Activated CD4-positive, CD25-positive, alpha-beta regulatory T cell (primary cell): ENCODE data around the gene ARHGAP26.
"Not testable (repeated sequence)": the region's sequence is repeated elsewhere in the genome, so short reads cannot be mapped to it uniquely, and the experiment has no call there.

ENCODE experiments used
- DNase-seq, 4 experiments: peaks; one replicate each; lab custom pipeline; 2025; lab: John Stamatoyannopoulos, UW

The ARHGAP26 gene

DNA sequence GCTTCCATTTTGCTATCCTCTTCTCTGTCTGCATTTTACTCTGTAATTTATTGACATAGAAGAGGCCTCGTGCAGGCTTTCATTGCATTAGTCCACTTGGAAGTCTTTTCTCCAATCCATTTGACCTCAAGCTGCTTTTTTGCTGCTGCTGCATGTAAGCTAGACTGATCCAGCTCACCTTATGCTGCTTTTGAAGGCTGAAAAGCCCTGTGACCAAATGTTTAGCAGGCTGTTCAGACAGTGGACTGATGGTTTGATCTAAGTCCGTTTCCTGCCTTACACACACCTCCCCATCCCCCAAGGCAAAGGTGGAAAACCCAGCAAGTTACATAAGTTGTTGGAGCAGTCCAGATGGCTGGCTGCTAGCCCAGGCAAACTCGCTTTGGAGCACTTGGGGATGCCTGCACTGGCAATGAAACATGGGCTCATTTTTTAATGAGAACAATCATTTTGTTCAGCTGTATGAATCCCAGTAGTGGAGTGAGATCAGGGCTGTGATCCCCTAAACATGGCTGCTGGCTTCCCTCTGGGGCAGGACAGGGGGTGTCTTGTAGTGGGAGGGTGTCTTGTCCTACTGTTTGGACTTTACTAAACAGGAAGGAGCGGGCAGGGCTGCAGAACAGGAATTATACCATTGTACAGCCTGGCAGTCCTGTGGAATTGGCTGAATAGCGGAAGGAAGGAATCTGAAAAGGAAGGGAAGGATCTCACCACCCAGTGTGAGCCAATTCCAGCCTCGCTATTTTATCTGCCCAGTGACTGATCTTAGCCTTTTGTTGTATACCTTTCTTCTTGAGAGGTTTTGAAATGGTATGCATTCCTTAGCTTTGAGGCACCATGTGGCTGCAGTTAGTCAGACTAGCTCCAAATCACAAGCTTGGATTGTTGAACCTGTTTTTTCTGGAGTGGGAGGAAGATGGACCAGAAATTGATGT is 212.0 kb downstream of the ARHGAP26 start:
- no peak for DNase-seq

DNA sequence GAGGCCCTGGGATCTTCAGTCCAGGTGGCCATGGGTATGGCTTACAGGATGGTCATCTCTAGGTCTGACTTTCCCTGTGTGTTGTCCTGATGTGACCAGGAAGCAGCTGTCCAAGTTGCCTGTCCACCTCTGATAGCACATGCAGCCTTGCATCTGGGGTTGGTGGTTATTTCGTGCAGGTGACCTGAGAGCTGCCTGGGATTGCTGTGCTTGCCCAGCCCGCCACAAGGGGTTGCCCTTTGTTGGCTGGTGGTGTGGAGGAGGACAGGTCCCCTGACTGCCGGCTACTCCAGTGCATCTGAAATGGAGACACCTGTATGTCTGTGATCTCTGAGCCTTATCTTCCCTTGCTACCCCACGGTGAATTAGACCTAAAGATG is 212.6 kb downstream of the ARHGAP26 start:
- no peak for DNase-seq

DNA sequence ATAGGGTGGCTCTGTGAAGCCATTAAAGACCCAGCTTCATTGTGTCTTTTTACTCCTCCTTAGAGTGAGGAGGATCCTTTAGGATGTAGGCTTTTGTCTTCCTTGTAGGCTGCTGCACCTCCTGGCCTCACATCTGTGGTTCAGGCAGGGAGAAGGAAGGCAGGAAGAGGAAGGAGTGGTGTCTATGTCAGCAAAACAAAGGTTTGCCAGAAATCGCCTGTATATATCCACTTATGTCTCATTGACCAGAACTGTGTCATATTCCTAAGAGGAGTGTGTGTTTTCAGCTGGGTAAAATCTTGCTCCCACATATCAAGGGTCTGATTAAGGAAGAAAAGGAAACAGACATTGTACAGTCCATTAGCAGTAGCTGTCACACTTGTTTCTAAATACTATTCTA is 213.8 kb downstream of the ARHGAP26 start:
- no peak for DNase-seq

DNA sequence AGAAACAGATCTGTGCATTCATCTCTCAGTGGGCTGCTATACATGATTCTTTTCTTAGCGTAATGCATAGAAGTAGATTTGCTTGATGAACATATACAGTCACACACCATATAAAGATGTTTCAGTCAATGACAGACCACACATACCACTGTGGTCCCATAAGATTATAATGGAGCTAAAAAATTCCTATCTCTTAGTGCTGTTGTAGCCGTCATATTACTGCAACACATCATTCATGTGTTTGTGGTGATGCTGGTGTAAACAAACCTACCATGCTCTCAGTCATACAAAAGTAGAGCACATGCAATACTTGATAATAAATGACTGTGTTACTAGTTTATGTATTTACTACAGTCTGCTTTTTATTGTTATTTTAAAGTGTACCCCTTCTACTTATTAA is 214.3 kb downstream of the ARHGAP26 start:
- no peak for DNase-seq

DNA sequence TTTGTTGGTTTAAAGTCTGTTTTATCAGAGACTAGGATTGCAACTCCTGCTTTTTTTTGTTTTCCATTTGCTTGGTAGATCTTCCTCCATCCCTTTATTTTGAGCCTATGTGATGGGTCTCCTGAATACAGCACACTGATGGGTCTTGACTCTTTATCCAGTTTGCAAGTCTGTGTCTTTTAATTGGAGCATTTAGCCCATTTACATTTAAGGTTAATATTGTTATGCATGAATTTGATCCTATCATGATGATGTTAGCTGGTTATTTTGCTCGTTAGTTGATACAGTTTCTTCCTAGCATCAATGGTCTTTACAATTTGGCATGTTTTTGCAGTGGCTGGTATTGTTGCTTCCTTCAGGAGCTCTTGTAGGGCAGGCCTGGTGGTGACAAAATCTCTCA is 219.1 kb downstream of the ARHGAP26 start:
- not testable (repeated sequence) for DNase-seq

DNA sequence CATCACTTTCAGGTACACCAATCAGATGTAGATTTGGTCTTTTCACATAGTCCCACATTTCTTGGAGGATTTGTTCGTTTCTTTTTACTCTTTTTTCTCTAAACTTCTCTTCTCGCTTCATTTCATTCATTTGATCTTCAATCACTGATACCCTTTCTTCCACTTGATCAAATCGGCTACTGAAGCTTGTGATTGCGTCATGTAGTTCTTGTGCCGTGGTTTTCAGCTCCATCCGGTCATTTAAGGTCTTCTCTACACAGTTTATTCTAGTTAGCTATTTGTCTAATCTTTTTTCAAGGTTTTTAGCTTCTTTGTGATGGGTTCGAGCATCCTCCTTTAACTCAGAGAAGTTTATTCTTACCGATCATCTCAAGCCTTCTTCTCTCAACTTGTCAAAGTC is 219.9 kb downstream of the ARHGAP26 start:
- not testable (repeated sequence) for DNase-seq

DNA sequence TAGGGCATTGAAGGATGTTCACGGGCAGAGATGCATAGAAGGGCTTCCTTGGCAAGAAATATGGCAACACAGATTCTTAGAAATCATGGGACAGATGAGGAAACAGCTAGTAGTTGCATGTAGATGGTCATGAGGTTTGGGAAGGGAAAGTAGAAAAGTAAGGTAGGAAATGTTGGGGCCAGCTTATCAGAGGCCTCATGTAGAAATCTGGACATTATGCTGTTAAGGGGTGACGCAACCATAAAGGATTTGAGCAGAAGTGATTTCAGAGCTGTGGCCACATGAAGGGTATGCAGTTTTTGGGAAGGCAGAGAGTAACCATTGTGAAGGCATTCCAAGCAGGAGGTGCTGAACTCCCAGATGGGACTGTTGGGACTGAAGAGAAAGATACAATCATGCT is 224.0 kb downstream of the ARHGAP26 start:
- no peak for DNase-seq

DNA sequence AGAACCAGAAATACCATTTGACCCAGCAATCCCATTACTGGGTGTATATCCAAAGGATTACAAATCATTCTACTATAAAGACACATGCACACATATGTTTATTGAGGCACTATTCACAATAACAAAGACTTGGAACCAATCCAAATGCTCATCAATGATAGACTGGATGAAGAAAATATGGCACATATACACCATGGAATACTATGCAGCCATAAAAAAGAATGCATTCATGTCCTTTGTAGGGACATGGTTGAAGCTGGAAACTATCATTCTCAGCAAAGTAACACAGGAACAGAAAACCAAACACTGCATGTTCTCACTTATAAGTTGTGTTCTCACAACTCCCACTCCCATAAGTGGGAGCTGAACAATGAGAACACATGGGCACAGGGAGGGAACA is 225.4 kb downstream of the ARHGAP26 start:
- DNase-seq, result not testable (repeated sequence)

DNA sequence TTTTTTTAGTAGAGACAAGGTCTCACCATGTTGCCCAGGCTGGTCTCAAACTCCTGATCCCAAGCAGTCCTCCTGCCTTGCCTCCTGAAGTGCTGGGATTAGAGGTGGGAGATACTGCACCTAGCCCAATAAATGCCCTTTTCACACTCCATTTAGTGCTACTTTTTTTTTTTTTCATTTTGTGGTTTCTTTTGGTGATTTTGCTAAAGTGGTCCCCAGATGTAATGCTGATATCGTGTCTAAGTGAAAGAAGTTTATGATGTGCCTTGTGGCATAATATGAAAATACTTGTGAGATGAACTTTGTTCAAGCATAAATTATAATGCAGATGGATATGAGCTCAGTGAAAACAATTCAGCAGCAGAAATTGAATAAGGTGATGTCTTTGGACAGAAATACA is 227.4 kb downstream of the ARHGAP26 start:
- no peak for DNase-seq

DNA sequence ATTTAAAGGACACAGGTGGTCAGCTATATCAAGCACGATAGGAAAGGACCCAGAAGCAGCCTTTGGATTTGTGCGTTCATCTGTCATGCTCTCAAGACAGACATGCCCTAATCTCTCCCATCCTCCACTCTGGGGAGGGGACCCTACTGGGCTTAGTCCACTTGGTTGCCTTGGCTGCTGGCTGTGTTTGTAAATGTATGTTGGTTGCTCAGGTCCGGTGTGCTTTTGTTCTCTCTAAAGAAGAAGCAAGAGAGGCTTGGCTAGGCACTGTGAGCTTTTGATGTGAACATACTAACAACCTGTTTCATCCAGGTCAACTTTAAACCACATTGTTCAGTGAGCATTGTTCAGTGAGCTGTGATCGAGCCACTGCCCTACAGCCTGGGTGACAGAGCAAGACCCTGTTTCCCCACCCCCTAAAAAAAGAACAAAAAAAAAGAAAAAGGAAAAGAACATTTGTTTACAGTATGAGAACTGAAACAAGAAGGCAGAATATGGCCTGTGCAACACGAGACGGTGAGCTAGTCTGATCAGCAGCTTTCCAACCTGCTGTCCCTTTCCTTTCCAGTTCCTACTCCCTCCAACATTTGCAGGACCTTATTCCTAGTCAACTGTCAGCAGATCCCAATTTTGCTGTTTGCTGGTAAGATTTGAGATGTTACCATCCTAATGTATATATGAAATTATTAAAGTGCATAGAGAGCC is 228.3 kb downstream of the ARHGAP26 start:
- DNase-seq, result no peak

DNA sequence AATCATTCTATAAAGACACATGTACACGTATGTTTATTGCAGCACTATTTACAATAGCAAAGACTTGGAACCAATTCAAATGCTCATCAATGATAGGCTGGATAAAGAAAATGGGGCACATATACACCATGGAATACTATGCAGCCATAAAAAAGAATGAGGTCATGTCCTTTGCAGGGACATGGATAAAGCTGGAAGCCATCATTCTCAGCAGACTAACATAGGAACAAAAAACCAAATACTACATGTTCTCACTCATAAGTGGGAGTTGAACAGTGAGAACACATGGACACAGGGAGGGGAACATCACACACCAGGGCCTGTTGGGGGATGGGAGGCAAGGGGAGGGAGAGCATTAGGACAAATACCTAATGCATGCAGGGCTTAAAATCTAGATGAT is 230.4 kb downstream of the ARHGAP26 start:
- not testable (repeated sequence) for DNase-seq

DNA sequence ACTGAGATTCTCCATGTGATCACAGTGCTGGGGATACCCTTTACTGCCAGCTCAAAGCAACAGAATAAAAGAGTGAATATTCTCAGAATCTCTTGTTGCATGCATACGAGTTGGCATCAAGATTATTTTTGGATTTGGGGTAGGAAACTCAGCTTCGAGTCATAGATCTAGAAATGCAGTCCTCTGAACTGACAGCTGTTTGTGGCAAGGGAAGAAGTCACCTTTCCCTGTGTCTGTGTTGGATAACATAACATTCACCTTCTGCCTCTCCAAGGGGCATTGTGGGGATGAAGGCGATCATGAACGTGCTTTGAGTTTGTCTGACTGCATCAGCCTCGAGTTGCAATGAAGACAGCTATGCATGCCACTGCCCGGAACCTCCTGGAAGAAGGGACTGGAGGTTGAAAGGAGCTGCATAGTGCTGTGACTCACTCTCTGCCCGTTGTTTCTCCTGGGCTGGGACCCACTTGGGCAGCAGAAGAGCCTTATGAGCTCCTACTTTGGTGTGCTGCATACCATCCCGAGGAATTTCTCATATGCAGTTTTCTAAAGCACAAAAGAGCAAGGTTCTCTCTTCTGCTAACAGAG is 231.7 kb downstream of the ARHGAP26 start:
- DNase-seq, result no peak

DNA sequence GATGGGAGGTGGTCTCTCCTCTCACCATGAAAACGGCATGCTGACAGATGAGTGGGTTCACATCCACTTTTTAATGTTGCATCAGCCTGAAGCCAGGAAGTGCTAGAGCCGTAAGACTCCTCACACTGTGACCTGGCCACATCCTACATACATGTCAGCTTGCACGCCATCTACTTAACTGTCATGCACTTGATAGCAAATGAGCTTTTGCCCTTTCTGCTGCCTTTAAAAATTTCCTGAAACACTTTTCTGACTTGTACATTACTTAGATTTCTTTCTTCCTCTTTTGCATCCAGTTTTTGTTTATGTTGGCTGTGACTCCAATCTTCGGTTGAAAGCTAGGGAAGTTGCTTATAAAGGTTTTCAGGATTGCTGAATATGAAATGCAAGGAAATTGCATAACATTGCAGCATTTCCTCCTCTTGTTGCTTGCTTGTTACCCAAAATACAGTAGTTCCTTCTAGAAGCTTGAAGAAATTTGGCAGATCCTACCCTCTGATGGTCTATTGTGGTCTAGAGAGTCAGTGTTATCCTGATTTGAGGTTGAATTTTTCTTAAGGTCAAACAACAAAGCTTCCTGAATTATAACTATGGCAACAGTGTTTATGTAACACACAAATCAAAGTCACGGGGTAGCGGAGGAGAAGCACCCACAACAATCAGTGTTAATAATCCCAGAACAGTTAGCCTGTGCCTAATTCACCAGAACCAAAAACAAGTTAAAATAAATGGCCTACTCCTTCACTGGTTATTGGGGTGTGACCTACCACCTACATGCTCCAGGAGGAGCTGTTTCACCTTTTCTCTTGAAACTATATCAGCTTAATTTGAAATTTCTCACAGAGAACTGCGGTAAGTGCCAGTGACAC is 232.5 kb downstream of the ARHGAP26 start:
- DNase-seq, result peak in 1 of 4 experiments; percentile 3

DNA sequence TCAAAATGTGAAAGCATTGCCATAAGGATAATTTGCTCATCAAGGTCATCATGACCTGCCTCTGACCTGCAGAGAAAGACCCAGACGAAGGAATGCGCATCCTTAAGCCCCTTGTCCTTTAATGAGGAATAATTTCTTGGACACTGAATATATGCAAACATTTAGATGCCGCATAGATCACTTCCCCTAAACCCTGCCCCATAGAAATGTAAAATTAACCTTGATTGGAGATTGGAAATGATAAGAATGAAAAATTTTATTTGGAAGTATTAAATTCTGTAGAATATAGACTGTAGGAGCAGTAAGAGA is 233.1 kb downstream of the ARHGAP26 start:
- DNase-seq, result no peak

DNA sequence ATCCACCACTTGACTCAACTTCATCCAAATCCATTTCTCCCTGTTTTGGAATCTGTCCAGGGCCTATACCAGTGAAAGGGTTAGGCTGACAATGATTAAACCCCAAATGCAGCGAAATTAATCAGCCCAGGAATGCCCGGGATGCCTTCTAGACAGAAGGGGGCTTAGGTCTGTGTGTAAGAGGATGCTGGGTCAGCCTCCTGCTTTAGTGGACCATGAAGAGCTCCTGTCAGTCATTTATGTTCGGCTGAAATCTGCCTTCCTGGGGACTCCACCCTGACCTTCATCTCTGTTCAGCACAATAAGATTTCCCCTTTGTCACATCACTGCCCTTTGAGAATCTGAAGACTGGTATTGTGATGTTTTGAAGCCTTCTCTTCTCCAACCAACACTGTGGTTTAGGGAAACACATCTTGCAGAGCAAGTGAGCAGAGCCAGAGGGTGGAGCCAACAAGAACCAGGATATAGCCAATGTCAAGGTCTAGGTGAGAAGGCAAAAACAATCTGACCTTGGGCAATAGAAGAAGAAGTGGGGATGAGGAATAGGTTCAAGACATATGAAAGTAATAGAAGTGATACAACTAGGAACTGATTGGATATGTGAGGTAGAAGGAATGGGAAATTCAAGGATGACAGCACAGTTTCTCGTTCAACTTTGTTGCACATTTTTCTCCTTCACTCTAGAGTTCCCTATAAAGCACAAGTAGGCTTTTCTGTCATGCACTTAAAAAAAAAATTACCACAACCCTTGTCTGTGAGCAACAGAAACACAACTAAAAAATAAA is 234.4 kb downstream of the ARHGAP26 start:
- DNase-seq, result no peak

DNA sequence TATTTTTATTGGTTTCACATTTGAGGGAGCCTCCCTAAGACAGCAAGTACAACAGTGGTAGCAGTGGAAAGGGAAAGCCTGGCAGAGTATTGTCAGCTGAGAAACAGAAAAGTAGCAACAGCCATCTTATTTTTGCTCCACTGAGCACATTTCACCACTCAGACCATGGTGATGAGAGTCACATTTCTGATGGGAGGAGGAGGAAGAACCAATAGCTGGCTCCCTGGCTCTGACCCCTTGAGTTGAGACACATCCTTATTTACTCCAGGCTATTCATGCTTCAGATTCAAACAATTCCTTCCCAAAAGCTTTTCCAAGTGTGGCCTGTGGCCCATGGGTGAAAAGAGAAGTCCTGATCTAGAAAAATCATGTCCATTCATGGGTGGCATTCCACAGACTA is 236.3 kb downstream of the ARHGAP26 start:
- no peak for DNase-seq

DNA sequence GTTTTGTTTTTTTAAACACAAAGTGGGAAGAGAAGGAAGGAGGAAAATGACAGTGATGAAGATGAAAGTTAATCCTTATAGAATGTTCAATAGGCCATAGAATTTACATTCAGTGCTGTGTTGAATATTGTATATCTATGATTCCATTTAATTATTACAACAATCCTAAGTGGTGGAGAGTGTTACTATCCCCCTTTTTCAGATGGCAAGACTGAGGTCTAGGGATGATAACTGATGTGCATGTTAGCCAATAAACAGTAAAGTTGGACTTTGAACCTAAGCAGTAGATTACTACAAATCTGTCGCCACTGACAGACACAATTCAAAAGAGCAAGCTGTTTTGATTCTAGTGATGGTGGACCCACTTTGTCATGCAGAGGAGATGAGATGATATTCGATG is 237.9 kb downstream of the ARHGAP26 start:
- no peak for DNase-seq

DNA sequence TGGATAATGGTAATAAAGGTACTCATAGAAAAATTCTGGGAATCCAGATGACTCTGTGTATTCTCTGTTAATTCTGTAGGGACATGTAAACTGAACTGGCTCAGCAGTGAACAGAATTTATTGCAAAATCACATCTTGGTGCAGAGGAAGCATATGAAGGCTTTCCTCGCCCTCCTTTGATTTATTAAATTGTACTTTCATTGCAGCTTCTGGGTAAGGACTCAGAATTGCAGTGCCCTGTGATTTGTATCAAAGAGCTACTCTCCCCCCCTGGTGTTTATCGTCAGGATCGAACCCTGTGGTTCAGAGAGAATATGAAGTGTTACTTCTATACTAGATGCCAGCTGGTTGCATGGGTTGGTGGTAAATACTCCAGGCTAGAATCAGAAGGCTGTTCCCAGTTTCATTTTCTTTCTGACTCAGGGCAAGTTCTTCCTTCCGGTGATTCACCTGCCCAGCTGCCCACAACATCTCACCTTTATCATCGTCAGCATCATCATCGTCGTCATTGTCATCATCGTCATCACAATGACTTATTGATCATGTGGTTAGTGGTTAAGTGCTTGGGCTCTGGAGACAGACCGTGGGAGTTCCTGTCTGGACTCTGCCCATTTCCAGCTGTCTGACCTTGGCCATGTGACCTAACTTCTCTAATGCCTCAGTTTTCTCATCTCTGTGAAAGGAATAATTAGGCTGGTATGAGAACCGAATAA is 238.8 kb downstream of the ARHGAP26 start:
- peak; percentile 12 to 45 (median 36) for DNase-seq

DNA sequence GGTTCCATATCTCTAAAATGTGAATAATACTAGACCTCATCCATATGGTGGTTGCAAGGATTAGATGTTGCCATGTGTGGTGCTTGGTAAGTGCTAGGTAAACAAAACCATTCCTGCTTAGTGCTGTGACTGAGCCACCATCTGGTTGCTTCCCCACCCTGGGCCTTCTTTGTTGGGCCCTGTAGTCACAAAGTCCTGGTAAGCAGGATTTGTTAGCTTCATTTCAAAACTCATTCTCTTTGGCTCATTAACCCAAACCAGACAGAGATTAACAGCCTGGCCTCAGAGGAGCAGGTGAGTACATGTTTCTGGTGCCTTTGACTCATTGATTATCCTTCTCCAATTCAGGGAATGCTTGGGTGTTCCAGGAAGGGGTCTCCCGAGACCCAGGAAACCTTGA is 240.2 kb downstream of the ARHGAP26 start:
- no peak for DNase-seq

DNA sequence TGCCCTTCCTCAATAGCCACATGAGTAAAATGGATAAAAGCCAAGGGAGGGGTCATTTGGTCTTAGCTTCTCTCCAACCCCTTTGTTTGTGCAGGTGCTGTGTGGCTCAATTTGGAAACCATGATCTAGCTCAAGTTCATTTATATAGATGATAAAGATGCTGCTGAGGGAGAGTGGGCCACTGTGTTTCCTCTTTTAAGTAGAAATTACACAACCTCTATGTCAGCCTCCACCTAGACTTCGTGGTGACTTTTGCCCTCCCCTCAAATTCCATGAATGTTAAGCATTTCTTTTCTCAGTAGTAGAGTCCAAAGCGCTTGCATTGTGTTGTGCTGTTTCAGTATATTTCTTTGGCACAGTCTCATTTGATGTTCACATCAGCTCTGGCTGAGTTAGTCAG is 241.4 kb downstream of the ARHGAP26 start:
- DNase-seq, result no peak
